Measurements from ENCODE around the gene RBM8A. TPM values are rescaled to one million over a fixed set of nuclear protein-coding genes. Genes with fewer than 3 reads are reported as not detected.

The RBM8A gene
- total and polyA plus RNA-seq, 9 of the 15 experiments (the other 6 are each of a cell fraction or from before 2014, with no cell fraction given) = 215 to 1,035 (median 291) TPM

- TF ChIP-seq RAD21 (CRISPR knock-in tag; conservative IDR thresholded peaks at IDR 0.05 in 1 of 2, IDR thresholded peaks at IDR 0.05 in 1 of 2) (no peak), ZNF830 (CRISPR knock-in tag; IDR thresholded peaks at IDR 0.05) (no peak), NCOA1 (IDR thresholded peaks at IDR 0.05; ENCODE audit: low read depth) (no peak), ZNF407 (IDR thresholded peaks at IDR 0.05; ENCODE audit: low read depth) (no peak), ZKSCAN3 (CRISPR knock-in tag; IDR thresholded peaks at IDR 0.05) (no peak), ZBTB11 (CRISPR knock-in tag; IDR thresholded peaks at IDR 0.05) (no peak), E2F5 (CRISPR knock-in tag; IDR thresholded peaks at IDR 0.05) (no peak), ATF7 (IDR thresholded peaks at IDR 0.05) (peak; percentile 38), ILK (tag; IDR thresholded peaks at IDR 0.05; ENCODE audit: borderline replicate concordance, low read depth) (no peak), GABPB1 (CRISPR knock-in tag; IDR thresholded peaks at IDR 0.05) (0 out of 2 replicates have a peak, but pooled peaks have one; percentile 39), OTX1 (CRISPR knock-in tag; IDR thresholded peaks at IDR 0.05) (no peak), ZBTB1 (CRISPR knock-in tag; IDR thresholded peaks at IDR 0.05; ENCODE audit: borderline replicate concordance, low read depth) (no peak; the same call in 1 of the 2 replicates), DLX4 (CRISPR knock-in tag; IDR thresholded peaks at IDR 0.05) (no peak)
These were observed 30.4 kb upstream of the RBM8A start, which contains the start of gene LIX1L (continued) for GRCh38 chr1:145957443-145958319.

Data from K562 (cell line).